SU-DHL-6 (cell line): Measurements from ENCODE around the gene RHOJ.

Source experiments
- H2AFZ ChIP-seq: fragments of 200-600 bp; sonication (generic); 2 replicates; pipeline ENCODE4 v1.6.1; 2014; ENCODE audit warnings: low read depth, mild to moderate bottlenecking, moderate library complexity, mixed read lengths, antibody characterized with exemption, low read length; ENCODE audit not compliant: severe bottlenecking
- H3F3A ChIP-seq: fragments of 200-600 bp; shearing (Covaris generic); 2 replicates; pipeline ENCODE4 v1.6.0; 2016; ENCODE audit warnings: antibody characterized with exemption, mild to moderate bottlenecking; ENCODE audit not compliant: insufficient read depth
- H3K27ac ChIP-seq: fragments of 200-600 bp; sonication (generic); 2 replicates; pipeline ENCODE4 v1.5.1; 2016; ENCODE audit warnings: low read depth, mild to moderate bottlenecking, low read length, moderate library complexity, mixed read lengths
- H3K27me3 ChIP-seq: fragments of 200-600 bp; sonication (generic), shearing (Covaris generic); 2 replicates; pipeline ENCODE4 v1.6.0; 2014; ENCODE audit warnings: mild to moderate bottlenecking, low read length
- H3K36me3 ChIP-seq: fragments of 200-600 bp; sonication (generic); 2 replicates; pipeline ENCODE4 v1.6.1; 2014; ENCODE audit warnings: mild to moderate bottlenecking, low read length, mixed read lengths
- H3K4me2 ChIP-seq: fragments of 300-600, 200-600 bp; shearing (Covaris generic), sonication (generic); 2 replicates; pipeline ENCODE4 v1.6.0; 2014; ENCODE audit warnings: low read length, low read depth, mild to moderate bottlenecking; ENCODE audit not compliant: poor library complexity, severe bottlenecking
- H3K4me3 ChIP-seq: fragments of 200-600 bp; sonication (generic); 2 replicates; pipeline ENCODE4 v1.5.1; 2014; ENCODE audit warnings: antibody characterized with exemption, low read length, mild to moderate bottlenecking, mixed read lengths; ENCODE audit not compliant: insufficient read depth, poor library complexity, severe bottlenecking
- H3K79me2 ChIP-seq: fragments of 200-600 bp; sonication (generic); 2 replicates; pipeline ENCODE4 v1.6.1; 2014; ENCODE audit warnings: mild to moderate bottlenecking, low read length, moderate library complexity; ENCODE audit not compliant: insufficient read depth
- H3K9ac ChIP-seq: fragments of 200-600 bp; sonication (generic); 2 replicates; pipeline ENCODE4 v1.7.0; 2014; ENCODE audit warnings: mild to moderate bottlenecking, low read length
- H3K9me2 ChIP-seq: fragments of 200-600 bp; sonication (generic); replicated peaks from 2 replicates; pipeline ENCODE4 v1.6.1; 2014; ENCODE audit warnings: low read length; ENCODE audit not compliant: insufficient read depth
- H3K9me3 ChIP-seq: fragments of 200-600 bp; sonication (generic); 2 replicates; pipeline ENCODE4 v1.6.1; 2014; ENCODE audit warnings: low read length, mixed read lengths; ENCODE audit not compliant: insufficient read depth
- H4K20me1 ChIP-seq: fragments of 200-600 bp; sonication (generic); 2 replicates; pipeline ENCODE4 v1.6.1; 2014; ENCODE audit warnings: low read depth, mild to moderate bottlenecking, antibody characterized with exemption, low read length, moderate library complexity, mixed read lengths
- CTCF ChIP-seq: fragments of 200-600 bp; sonication (generic); IDR thresholded peaks from one replicate; pipeline ENCODE4 v1.5.1; 2017; ENCODE audit warnings: antibody characterized with exemption, mild to moderate bottlenecking, low read length, moderate library complexity; ENCODE audit not compliant: insufficient read depth, poor library complexity, severe bottlenecking
- EZH2phosphoT487 ChIP-seq: fragments of 200-600 bp; sonication (generic), shearing (Covaris generic); conservative IDR thresholded peaks from 2 replicates; pipeline ENCODE4 v1.6.1; 2018; ENCODE audit warnings: mild to moderate bottlenecking, antibody characterized with exemption, low read length, moderate library complexity, mixed read lengths

The RHOJ gene

GRCh38 chr14:63297372-63298063 is 93.3 kb downstream of the RHOJ start:
- no peaks in the 10 kb centered on the region for H3F3A ChIP-seq
- H3K9me3 ChIP-seq, result no peaks in the 10 kb centered on the region
- no peak overlapping the region for H3K4me3 ChIP-seq
- H3K36me3 ChIP-seq, result no peaks in the 10 kb centered on the region
- no peaks in the 10 kb centered on the region for H3K79me2 ChIP-seq
- TF ChIP-seq EZH2phosphoT487 (no peak), CTCF (no peak)
- H2AFZ ChIP-seq, result no peak overlapping the region
- H3K4me2 ChIP-seq, result no peak overlapping the region
- H3K27me3 ChIP-seq, result no peaks in the 10 kb centered on the region
- no peaks in the 10 kb centered on the region for H3K9me2 ChIP-seq
- no peaks in the 10 kb centered on the region for H4K20me1 ChIP-seq
- no peak overlapping the region for H3K27ac ChIP-seq
- H3K9ac ChIP-seq, result no peak overlapping the region

- Histone ChIP-seq H3K9me2 (no peaks in the 10 kb centered on the region), H2AFZ (no peak overlapping the region), H3K9me3 (no peaks in the 10 kb centered on the region), H3K27ac (no peak overlapping the region), H3K9ac (no peak overlapping the region), H3K27me3 (no peaks in the 10 kb centered on the region), H4K20me1 (no peaks in the 10 kb centered on the region), H3K79me2 (no peaks in the 10 kb centered on the region), H3K4me3 (no peak overlapping the region), H3K36me3 (no peaks in the 10 kb centered on the region), H3F3A (no peaks in the 10 kb centered on the region), H3K4me2 (no peak overlapping the region)
- TF ChIP-seq EZH2phosphoT487, result no peak
- TF ChIP-seq CTCF, result no peak
Observed at GRCh38 chr14:63299351-63300110, 95.3 kb downstream of the RHOJ start.

- no peaks in the 10 kb centered on the region for H3K27me3 ChIP-seq
- H3K27ac ChIP-seq, result no peak overlapping the region
- H3K9me2 ChIP-seq, result no peaks in the 10 kb centered on the region
- H3K9me3 ChIP-seq, result no peaks in the 10 kb centered on the region
- no peaks in the 10 kb centered on the region for H3K79me2 ChIP-seq
- no peak overlapping the region for H2AFZ ChIP-seq
- H3K9ac ChIP-seq, result no peak overlapping the region
- no peak overlapping the region for H3K4me2 ChIP-seq
- no peaks in the 10 kb centered on the region for H4K20me1 ChIP-seq
- no peaks in the 10 kb centered on the region for H3F3A ChIP-seq
- TF ChIP-seq EZH2phosphoT487 (no peak), CTCF (no peak)
- H3K36me3 ChIP-seq, result no peaks in the 10 kb centered on the region
- no peak overlapping the region for H3K4me3 ChIP-seq
Observed at GRCh38 chr14:63300854-63301253, 96.6 kb downstream of the RHOJ start.
